VCaP (cell line): ENCODE measurements around the gene SBK3.

Source experiments
- H3K27ac ChIP-seq: fragments of 450-650 bp; 2 replicates; pipeline ENCODE4 v1.5.1; 2017
- CTCF ChIP-seq: fragments of 450-650 bp; conservative IDR thresholded peaks from 2 replicates; pipeline ENCODE4 v1.5.1; 2017; ENCODE audit warnings: mild to moderate bottlenecking, moderate library complexity

Gene SBK3, protein sequence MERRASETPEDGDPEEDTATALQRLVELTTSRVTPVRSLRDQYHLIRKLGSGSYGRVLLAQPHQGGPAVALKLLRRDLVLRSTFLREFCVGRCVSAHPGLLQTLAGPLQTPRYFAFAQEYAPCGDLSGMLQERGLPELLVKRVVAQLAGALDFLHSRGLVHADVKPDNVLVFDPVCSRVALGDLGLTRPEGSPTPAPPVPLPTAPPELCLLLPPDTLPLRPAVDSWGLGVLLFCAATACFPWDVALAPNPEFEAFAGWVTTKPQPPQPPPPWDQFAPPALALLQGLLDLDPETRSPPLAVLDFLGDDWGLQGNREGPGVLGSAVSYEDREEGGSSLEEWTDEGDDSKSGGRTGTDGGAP

DNA sequence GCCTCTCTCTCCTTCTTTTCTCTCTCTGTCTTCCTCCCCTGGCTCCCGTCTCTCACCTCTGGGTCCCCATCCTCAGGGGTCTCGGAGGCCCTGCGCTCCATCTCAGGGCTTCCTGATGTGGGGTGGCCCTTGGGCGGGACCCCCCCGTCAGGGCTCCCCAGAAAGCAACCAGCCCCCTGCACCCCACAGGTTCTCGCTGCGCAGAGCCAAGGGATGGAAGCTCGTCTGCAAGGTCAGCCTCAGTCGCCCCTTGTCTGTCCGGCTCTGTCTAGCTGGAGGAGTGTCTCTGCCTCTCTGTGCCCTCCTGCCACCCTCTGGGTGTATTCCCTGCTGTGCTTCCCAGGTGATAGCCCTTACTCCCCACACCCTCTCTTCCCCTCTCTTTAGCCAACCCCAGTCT is at the start of gene SBK3:
Gene SBK3 (minus strand): TSS at position 101 of the 400 bp plus-strand sequence. CDS start 0 bp downstream, at position 101.
- no peak for TF ChIP-seq CTCF
- H3K27ac ChIP-seq, result no peak within 1 kb of the TSS

DNA sequence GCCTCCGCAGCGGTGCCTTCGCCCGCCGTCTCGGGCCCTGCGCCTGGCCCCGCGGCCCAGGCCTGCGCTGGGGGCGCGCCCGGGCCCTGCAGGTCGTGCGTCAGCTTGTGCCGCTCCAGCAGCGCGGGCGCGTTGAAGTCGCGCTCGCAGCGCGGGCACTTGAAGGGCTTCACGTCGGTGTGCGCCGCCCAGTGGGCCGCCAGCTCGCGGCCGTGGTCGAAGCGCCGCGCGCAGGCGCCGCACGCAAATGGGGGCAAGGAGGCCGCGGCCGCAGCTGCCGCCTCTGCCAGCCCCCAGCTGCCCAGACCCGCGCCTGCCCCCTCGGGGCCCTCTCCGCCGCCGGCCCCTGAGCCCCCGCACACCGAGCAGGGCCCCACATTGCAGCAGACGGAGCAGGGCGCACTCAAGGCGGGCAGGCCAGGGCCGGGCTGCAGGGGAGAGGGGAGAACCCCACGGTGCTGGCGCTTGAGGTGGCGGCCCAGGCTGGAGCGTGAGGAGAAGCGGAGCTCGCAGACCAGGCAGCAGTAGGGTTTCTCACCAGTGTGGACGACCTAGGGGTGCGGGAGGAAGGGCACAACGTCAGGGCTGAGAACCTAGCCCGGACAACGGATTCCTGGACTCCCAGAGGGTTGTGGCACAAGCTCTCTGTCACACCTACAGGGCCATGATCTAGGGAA is 47.9 kb upstream of the SBK3 start:
- H3K27ac ChIP-seq, result no peak overlapping the region
- TF ChIP-seq CTCF, result no peak

DNA sequence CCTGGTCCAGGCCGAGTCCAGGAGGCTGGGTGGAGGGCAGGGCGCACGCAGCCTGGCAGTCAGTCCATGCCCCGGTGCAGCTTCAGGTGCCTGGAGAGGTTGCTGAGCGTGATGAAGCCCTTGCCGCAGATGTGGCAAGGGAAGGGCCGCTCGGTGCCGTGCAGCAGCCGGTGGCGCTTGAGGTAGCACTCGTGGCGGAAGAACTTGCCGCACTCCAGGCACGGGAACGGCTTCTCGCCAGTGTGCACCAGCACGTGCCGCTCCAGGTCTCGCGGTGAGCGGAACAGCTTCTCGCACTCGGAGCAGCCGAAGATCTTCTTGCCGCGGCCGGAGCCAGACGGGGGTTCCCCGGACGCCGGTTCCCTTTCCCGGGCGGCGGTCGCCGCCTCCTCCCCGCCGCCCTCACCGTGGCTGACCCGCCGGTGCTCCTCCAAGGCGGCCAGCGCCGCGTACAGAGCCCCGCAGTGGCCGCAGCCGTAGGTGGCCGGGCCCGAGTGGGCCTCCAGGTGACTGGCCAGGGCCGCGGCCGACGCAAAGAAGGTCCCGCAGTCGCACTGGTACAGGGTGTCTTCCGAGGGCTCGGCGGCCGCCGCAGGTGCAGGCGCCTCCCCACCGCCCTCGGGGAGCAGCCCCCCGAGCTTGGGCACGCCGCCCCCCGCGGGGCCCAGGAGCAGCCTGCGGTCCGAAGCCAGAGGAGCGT is 47.2 kb upstream of the SBK3 start:
- no peak for TF ChIP-seq CTCF
- H3K27ac ChIP-seq, result no peak overlapping the region

GRCh38 chr19:55591555-55591954 is 46.2 kb upstream of the SBK3 start:
- TF ChIP-seq CTCF, result no peak
- H3K27ac ChIP-seq, result no peak overlapping the region

GRCh38 chr19:55590617-55591016 is 45.3 kb upstream of the SBK3 start:
- H3K27ac ChIP-seq, result no peak overlapping the region
- TF ChIP-seq CTCF, result no peak

- no peak for TF ChIP-seq CTCF
- H3K27ac ChIP-seq, result no peak overlapping the region
These were observed 44.8 kb upstream of the SBK3 start for GRCh38 chr19:55590109-55590508.

- no peak overlapping the region for H3K27ac ChIP-seq
- no peak for TF ChIP-seq CTCF
These were observed 43.4 kb upstream of the SBK3 start for GRCh38 chr19:55588738-55589137.
